Measurements from ENCODE around the gene RHOJ.

- no peak for TF ChIP-seq CTCF (IDR thresholded peaks at IDR 0.05; ENCODE audit: poor library complexity)
- no peak for TF ChIP-seq EZH2 (IDR thresholded peaks at IDR 0.05; ENCODE audit: borderline replicate concordance)
Measured at GRCh38 chr14:63295231-63295685, 91.0 kb downstream of the RHOJ start.

Measured in hepatocyte (in vitro differentiated cells).